ENCODE measurements around the gene UNC5C.

DNA sequence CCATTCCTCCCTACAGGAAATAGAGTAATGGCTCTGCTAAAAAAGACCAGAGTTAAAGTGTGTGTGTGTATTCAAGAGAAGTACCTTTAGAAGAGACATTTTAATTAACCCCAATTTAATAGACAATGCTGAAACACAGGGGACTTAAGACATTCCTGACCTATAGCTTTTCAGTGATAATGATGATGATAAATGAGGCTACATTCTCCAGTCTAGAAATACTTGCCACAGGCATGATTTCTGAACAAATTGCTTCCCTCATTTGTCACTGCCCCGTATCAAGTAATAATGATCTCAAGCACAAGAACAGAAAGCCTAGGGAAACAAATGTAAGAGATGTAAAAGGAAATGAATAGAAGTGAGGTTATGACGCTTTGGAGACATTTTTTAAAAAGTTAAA lies 117.1 kb downstream of the UNC5C start:
- no peak for TF ChIP-seq EZH2 (IDR thresholded peaks at IDR 0.05; ENCODE audit: borderline replicate concordance)
- TF ChIP-seq, protein P1, sequence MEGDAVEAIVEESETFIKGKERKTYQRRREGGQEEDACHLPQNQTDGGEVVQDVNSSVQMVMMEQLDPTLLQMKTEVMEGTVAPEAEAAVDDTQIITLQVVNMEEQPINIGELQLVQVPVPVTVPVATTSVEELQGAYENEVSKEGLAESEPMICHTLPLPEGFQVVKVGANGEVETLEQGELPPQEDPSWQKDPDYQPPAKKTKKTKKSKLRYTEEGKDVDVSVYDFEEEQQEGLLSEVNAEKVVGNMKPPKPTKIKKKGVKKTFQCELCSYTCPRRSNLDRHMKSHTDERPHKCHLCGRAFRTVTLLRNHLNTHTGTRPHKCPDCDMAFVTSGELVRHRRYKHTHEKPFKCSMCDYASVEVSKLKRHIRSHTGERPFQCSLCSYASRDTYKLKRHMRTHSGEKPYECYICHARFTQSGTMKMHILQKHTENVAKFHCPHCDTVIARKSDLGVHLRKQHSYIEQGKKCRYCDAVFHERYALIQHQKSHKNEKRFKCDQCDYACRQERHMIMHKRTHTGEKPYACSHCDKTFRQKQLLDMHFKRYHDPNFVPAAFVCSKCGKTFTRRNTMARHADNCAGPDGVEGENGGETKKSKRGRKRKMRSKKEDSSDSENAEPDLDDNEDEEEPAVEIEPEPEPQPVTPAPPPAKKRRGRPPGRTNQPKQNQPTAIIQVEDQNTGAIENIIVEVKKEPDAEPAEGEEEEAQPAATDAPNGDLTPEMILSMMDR (IDR thresholded peaks at IDR 0.05; ENCODE audit: poor library complexity) = no peak

All from hepatocyte (in vitro differentiated cells).